HEK293 (cell line): Measurements from ENCODE around the gene TMC5.

Experiments
- ZBTB8A ChIP-seq: fragments of 450-650 bp; formaldehyde crosslinking; IDR thresholded peaks from 2 replicates; pipeline ENCODE4 v1.5.1; 2016; ENCODE audit warnings: missing biosample characterization, missing genetic modification characterization
- ZFHX2 ChIP-seq: fragments of 450-650 bp; formaldehyde crosslinking; conservative IDR thresholded peaks from 2 replicates; pipeline ENCODE4 v1.5.1; 2016; ENCODE audit warnings: missing biosample characterization, missing genetic modification characterization
- ZFP3 ChIP-seq: fragments of 450-650 bp; formaldehyde crosslinking; IDR thresholded peaks from 2 replicates; pipeline ENCODE4 v1.5.1; 2016; ENCODE audit warnings: low read depth, missing biosample characterization, missing genetic modification characterization
- ZNF133 ChIP-seq: fragments of 450-650 bp; formaldehyde crosslinking; IDR thresholded peaks from 2 replicates; pipeline ENCODE4 v1.5.1; 2016; ENCODE audit warnings: missing biosample characterization, missing genetic modification characterization
- ZNF292 ChIP-seq: fragments of 450-650 bp; formaldehyde crosslinking; IDR thresholded peaks from 2 replicates; pipeline ENCODE4 v1.5.1; 2016; ENCODE audit warnings: low read depth, missing biosample characterization, missing genetic modification characterization, borderline replicate concordance
- ZNF501 ChIP-seq: fragments of 450-650 bp; formaldehyde crosslinking; IDR thresholded peaks from 2 replicates; pipeline ENCODE4 v1.5.1; 2016; ENCODE audit warnings: missing biosample characterization, missing genetic modification characterization
- ZNF677 ChIP-seq: fragments of 450-650 bp; IDR thresholded peaks from 2 replicates; pipeline ENCODE4 v1.5.0; 2018; ENCODE audit warnings: missing biosample characterization, mild to moderate bottlenecking, missing genetic modification characterization, moderate library complexity
- ZSCAN16 ChIP-seq: fragments of 450-650 bp; formaldehyde crosslinking; IDR thresholded peaks from 2 replicates; pipeline ENCODE4 v1.5.1; 2016; ENCODE audit warnings: missing biosample characterization, missing genetic modification characterization
- TF ChIP-seq, protein P1 (sequence below): fragments of 450-650 bp; formaldehyde crosslinking; IDR thresholded peaks from 2 replicates; pipeline ENCODE4 v1.5.1; 2016; ENCODE audit warnings: missing biosample characterization, missing genetic modification characterization

GRCh38 chr16:19460397-19460796 lies 42.7 kb downstream of the TMC5 start:
- TF ChIP-seq ZFP3 (tag by site-specific recombination) (no peak), ZNF292 (tag by site-specific recombination) (no peak), ZSCAN16 (tag by site-specific recombination) (no peak), ZNF501 (no peak), ZNF677 (tag by site-specific recombination) (no peak), ZFHX2 (no peak), ZBTB8A (tag by site-specific recombination) (no peak), ZNF133 (no peak)
- TF ChIP-seq, protein P1, sequence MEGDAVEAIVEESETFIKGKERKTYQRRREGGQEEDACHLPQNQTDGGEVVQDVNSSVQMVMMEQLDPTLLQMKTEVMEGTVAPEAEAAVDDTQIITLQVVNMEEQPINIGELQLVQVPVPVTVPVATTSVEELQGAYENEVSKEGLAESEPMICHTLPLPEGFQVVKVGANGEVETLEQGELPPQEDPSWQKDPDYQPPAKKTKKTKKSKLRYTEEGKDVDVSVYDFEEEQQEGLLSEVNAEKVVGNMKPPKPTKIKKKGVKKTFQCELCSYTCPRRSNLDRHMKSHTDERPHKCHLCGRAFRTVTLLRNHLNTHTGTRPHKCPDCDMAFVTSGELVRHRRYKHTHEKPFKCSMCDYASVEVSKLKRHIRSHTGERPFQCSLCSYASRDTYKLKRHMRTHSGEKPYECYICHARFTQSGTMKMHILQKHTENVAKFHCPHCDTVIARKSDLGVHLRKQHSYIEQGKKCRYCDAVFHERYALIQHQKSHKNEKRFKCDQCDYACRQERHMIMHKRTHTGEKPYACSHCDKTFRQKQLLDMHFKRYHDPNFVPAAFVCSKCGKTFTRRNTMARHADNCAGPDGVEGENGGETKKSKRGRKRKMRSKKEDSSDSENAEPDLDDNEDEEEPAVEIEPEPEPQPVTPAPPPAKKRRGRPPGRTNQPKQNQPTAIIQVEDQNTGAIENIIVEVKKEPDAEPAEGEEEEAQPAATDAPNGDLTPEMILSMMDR: no peak
